HG03039 (cell line): ENCODE measurements around the gene NOD1.

Experiments used
- ATAC-seq: cut with Tn5 transposase; IDR thresholded peaks from one replicate; pipeline ENCODE4 v1.9.1; 2021; ENCODE audit warnings: mild to moderate bottlenecking, moderate library complexity; ENCODE audit not compliant: unreplicated experiment

Gene NOD1

GRCh38 chr7:30471205-30471604, 7.4 kb downstream of the NOD1 start:
- ATAC-seq = no peak

GRCh38 chr7:30470771-30471170, 7.8 kb downstream of the NOD1 start:
- ATAC-seq = no peak

- no peak for ATAC-seq
Observed at GRCh38 chr7:30470163-30470770, 8.3 kb downstream of the NOD1 start.

- ATAC-seq = no peak
Observed at GRCh38 chr7:30469303-30469702, 9.3 kb downstream of the NOD1 start.

GRCh38 chr7:30468791-30469190, 9.8 kb downstream of the NOD1 start:
- no peak for ATAC-seq

GRCh38 chr7:30468041-30468440, 10.5 kb downstream of the NOD1 start:
- ATAC-seq = no peak

GRCh38 chr7:30467271-30467670, 11.3 kb downstream of the NOD1 start:
- no peak for ATAC-seq

- no peak for ATAC-seq
Observed at GRCh38 chr7:30466266-30466665, 12.3 kb downstream of the NOD1 start.

GRCh38 chr7:30465811-30466180, 12.8 kb downstream of the NOD1 start:
- ATAC-seq = no peak

- ATAC-seq = no peak
Observed at GRCh38 chr7:30465046-30465810, 13.4 kb downstream of the NOD1 start.

GRCh38 chr7:30464231-30464671, 14.3 kb downstream of the NOD1 start:
- no peak for ATAC-seq

GRCh38 chr7:30463405-30464145, 15.0 kb downstream of the NOD1 start:
- no peak for ATAC-seq

GRCh38 chr7:30462179-30462578, 16.4 kb downstream of the NOD1 start:
- no peak for ATAC-seq

- ATAC-seq = no peak
Observed at GRCh38 chr7:30460246-30460633, 18.3 kb downstream of the NOD1 start.

GRCh38 chr7:30459591-30460245, 18.9 kb downstream of the NOD1 start:
- ATAC-seq = no peak

- no peak for ATAC-seq
Observed at GRCh38 chr7:30458311-30458710, 20.3 kb downstream of the NOD1 start.

GRCh38 chr7:30453921-30454320, 24.7 kb downstream of the NOD1 start:
- ATAC-seq = no peak

GRCh38 chr7:30453016-30453415, 25.6 kb downstream of the NOD1 start:
- ATAC-seq = no peak

- no peak for ATAC-seq
Observed at GRCh38 chr7:30452280-30452930, 26.2 kb downstream of the NOD1 start.

GRCh38 chr7:30451539-30452279, 26.9 kb downstream of the NOD1 start:
- no peak for ATAC-seq
